Mammary epithelial cell (primary cell): Measurements from ENCODE around the gene FBXL20.
"Not testable (repeated sequence)": the region's sequence is repeated elsewhere in the genome, so short reads cannot be mapped to it uniquely, and the experiment has no call there.

Source experiments
- CTCF ChIP-seq, 2 donors: IDR thresholded peaks in 1 of 2; conservative IDR thresholded peaks in 1 of 2; 2 replicates each; pipeline ENCODE4 v1.5.1; 2011 to 2012; ENCODE audit warnings: inconsistent platforms in 2 of 2, low read length in 2 of 2, mild to moderate bottlenecking in 2 of 2, control low read depth in 1 of 2, low read depth in 1 of 2; ENCODE audit not compliant: insufficient read depth in 1 of 2; ENCODE audit errors: extremely low read depth in 1 of 2
- EZH2 ChIP-seq: IDR thresholded peaks from 2 replicates; pipeline ENCODE4 v1.6.1; 2012; ENCODE audit warnings: low read length, inconsistent platforms, borderline replicate concordance

- TF ChIP-seq CTCF (conservative IDR thresholded peaks at IDR 0.05 in 1 of 2, IDR thresholded peaks at IDR 0.05 in 1 of 2; ENCODE audit: extremely low read depth in 1 of 2, insufficient read depth in 1 of 2, low read depth in 1 of 2, low read length in 2 of 2); EZH2: not testable (repeated sequence)
Observed at GRCh38 chr17:39367805-39368204, 33.6 kb downstream of the FBXL20 start.
